Thymus (tissue), 11 donors: ENCODE measurements around the gene KAT2A. TPM values are rescaled to one million over a fixed set of nuclear protein-coding genes. Genes with fewer than 3 reads are reported as not detected.
A peak's percentile ranks its signal among the peaks of the same experiment; 100 is the strongest.

Experiments
- DNase-seq, 9 donors: peaks; one replicate each; pipeline ENCODE4 v3.0.0-alpha.2; 2013; ENCODE audit warnings: low spot score in 9 of 9, low read depth in 6 of 9, missing footprints in 1 of 9
- H3K27ac ChIP-seq, 2 donors: one replicate each; pipeline ENCODE4 v1.5.1; 2013; ENCODE audit warnings: control low read depth in 1 of 2, low read depth in 1 of 2, low read length in 1 of 2, mild to moderate bottlenecking in 1 of 2, moderate library complexity in 1 of 2
- H3K27me3 ChIP-seq, 2 donors: one replicate each; pipeline ENCODE4 v1.5.1; 2013; ENCODE audit warnings: low read length in 1 of 2; ENCODE audit not compliant: control insufficient read depth in 2 of 2, insufficient read depth in 1 of 2
- H3K36me3 ChIP-seq, 2 donors: one replicate each; pipeline ENCODE4 v1.5.1; 2013; ENCODE audit warnings: low read length in 1 of 2, mild to moderate bottlenecking in 1 of 2, moderate library complexity in 1 of 2; ENCODE audit not compliant: control insufficient read depth in 2 of 2, insufficient read depth in 2 of 2
- H3K4me1 ChIP-seq, 2 donors: one replicate each; pipeline ENCODE4 v1.5.1; 2013; ENCODE audit warnings: low read length in 2 of 2; ENCODE audit not compliant: control insufficient read depth in 2 of 2, insufficient read depth in 2 of 2
- H3K4me3 ChIP-seq, 2 donors: one replicate each; pipeline ENCODE4 v1.5.1; 2013; ENCODE audit warnings: low read length in 2 of 2, control low read depth in 1 of 2, mild to moderate bottlenecking in 1 of 2
- H3K9me3 ChIP-seq, 2 donors: one replicate each; pipeline ENCODE4 v1.5.1; 2013; ENCODE audit warnings: low read length in 1 of 2, mild to moderate bottlenecking in 1 of 2; ENCODE audit not compliant: control insufficient read depth in 2 of 2, insufficient read depth in 1 of 2
- WGBS: extraction: QIAGEN DNeasy Blood & Tissue Kit; methylation state at CpG from one replicate; pipeline ENCODE4 v1.1.7; 2013; 5-methylcytosine and 5-hydroxymethylcytosine counted together
- polyA plus RNA-seq: library from polyadenylated mRNA; stranded (reverse); fragments of 200-250 nt; gene quantifications from one replicate; pipeline ENCODE4 v1.2.3, GENCODE V29; 2013
- total RNA-seq: library from RNA; stranded (reverse); fragments of 120-200 nt; gene quantifications from one replicate; pipeline ENCODE4 v1.2.4, GENCODE V29; 2013
- donor health status: healthy.

KAT2A gene
- total and polyA plus RNA-seq, 2 donors, result 9.7 to 103 TPM

GRCh38 chr17:42076797-42077559 is 44.2 kb downstream of the KAT2A start:
- no peaks in the 10 kb centered on the region for H3K9me3 ChIP-seq
- no peaks in the 10 kb centered on the region for H3K36me3 ChIP-seq
- 95% methylated on average over 4 of the region's 4 CpGs for WGBS
- H3K4me3 ChIP-seq, result no peak overlapping the region
- no peak for DNase-seq
- H3K27me3 ChIP-seq, result peaks cover 0 to 7% of the 10 kb centered on the region in 2 donors
- peaks cover under 1 to 17% of the 10 kb centered on the region in 2 donors for H3K4me1 ChIP-seq
- H3K27ac ChIP-seq, result no peak overlapping the region

- Histone ChIP-seq H3K27ac (no peak overlapping the region), H3K4me3 (no peak overlapping the region), H3K36me3 (no peaks in the 10 kb centered on the region), H3K27me3 (peaks cover 0 to 11% of the 10 kb centered on the region in 2 donors), H3K4me1 (peaks cover 3 to 25% of the 10 kb centered on the region in 2 donors), H3K9me3 (no peaks in the 10 kb centered on the region)
- no peak for DNase-seq
- 96% methylated on average over 6 of the region's 6 CpGs for WGBS
Observed at GRCh38 chr17:42075789-42076188, 45.4 kb downstream of the KAT2A start.

- Histone ChIP-seq H3K9me3 (no peaks in the 10 kb centered on the region), H3K36me3 (no peaks in the 10 kb centered on the region), H3K27me3 (peaks cover 0 to 11% of the 10 kb centered on the region in 2 donors), H3K27ac (no peak overlapping the region), H3K4me3 (peak overlapping the region; percentile 46 to 67), H3K4me1 (peaks cover 4 to 29% of the 10 kb centered on the region in 2 donors)
- DNase-seq, result peak in 1 of 9 donors; percentile 56
- 2% methylated on average over 67 of the region's 67 CpGs for WGBS
Observed at GRCh38 chr17:42072323-42073187, 48.6 kb downstream of the KAT2A start.

GRCh38 chr17:42071810-42072209 is 49.4 kb downstream of the KAT2A start:
- Histone ChIP-seq H3K27me3 (peaks cover 0 to 11% of the 10 kb centered on the region in 2 donors), H3K4me1 (peaks cover 6 to 35% of the 10 kb centered on the region in 2 donors), H3K9me3 (no peaks in the 10 kb centered on the region), H3K4me3 (peak overlapping the region; percentile 46 to 67), H3K36me3 (no peaks in the 10 kb centered on the region), H3K27ac (no peak overlapping the region)
- WGBS, result 33% methylated on average over 3 of the region's 3 CpGs
- DNase-seq, result peak in 3 of 9 donors; percentile 40 to 62 (median 47)

GRCh38 chr17:42068979-42069378 is 52.2 kb downstream of the KAT2A start:
- no peak overlapping the region for H3K27ac ChIP-seq
- peaks cover 0 to 11% of the 10 kb centered on the region in 2 donors for H3K27me3 ChIP-seq
- peaks cover 14 to 53% of the 10 kb centered on the region in 2 donors for H3K4me1 ChIP-seq
- DNase-seq, result no peak
- WGBS, result 97% methylated on average over 3 of the region's 3 CpGs
- H3K4me3 ChIP-seq, result no peak overlapping the region
- no peaks in the 10 kb centered on the region for H3K9me3 ChIP-seq
- H3K36me3 ChIP-seq, result no peaks in the 10 kb centered on the region

GRCh38 chr17:42067371-42068091 is 53.6 kb downstream of the KAT2A start:
- peak in 4 of 9 donors; percentile 41 to 71 (median 68) for DNase-seq
- Histone ChIP-seq H3K27ac (no peak overlapping the region), H3K27me3 (peaks cover 0 to 7% of the 10 kb centered on the region in 2 donors), H3K4me3 (no peak overlapping the region), H3K4me1 (peaks cover 27 to 53% of the 10 kb centered on the region in 2 donors), H3K36me3 (no peaks in the 10 kb centered on the region), H3K9me3 (peaks cover 0 to 2% of the 10 kb centered on the region in 2 donors)
- 64% methylated on average over 12 of the region's 12 CpGs for WGBS

- Histone ChIP-seq H3K36me3 (no peaks in the 10 kb centered on the region), H3K4me3 (no peak overlapping the region), H3K27me3 (no peaks in the 10 kb centered on the region), H3K9me3 (peaks cover 0 to 2% of the 10 kb centered on the region in 2 donors), H3K4me1 (peaks cover 42 to 59% of the 10 kb centered on the region in 2 donors), H3K27ac (peak overlapping the region in 1 of 2 donors; percentile 50)
- peak in 2 of 9 donors; percentile 58 to 71 for DNase-seq
- WGBS, result 50% methylated on average over 2 of the region's 2 CpGs
Observed at GRCh38 chr17:42065201-42065600, 56.0 kb downstream of the KAT2A start.
